ENCODE results near the gene UBE2E1.

Gene UBE2E1

DNA sequence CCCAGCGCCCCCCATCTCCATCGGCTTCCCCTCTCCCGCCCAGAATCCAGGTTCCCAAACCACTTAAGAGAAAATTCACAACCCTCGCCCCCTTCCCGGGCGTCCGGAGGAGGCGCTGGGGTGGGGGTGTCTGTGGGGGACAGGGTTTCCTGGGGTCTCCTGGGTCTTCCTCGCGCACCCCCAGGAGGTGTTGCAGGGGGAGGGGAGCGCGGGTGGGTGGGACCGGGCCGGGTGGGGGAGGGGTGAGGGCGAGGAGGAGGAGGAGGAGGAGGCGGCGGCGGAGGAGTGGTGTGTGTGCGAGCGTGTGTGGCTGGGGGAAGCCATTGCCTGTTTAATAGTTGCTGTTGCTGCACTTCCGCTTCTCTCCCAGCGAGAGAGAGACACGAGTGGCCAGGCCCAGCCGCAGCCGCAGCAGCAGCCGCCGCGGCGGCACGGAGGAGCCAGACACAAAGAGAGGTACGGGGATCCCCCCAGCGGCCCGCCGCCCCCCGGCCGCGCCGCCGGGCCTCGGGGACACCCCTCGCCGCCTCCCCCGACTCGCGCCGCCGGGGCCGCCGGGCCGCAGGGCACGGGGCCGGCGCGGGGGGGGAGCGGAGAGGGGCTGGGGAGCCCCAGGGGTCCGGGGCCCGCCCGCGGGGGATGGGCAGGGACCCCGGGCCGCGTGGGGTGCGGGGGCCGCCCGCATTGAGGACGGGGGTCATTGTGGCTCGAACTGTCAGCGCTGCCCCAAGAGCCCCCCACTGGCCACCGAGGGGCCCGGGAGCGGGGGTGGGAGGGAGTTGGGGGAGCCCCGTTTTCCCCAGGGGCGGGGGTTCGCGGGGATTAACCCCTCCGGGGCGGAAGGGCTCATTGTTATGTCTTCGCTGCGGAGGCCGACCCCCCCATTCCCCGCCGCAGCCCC, at the start of gene UBE2E1:
UBE2E1 (plus strand) TSS at position 323 of the 901 bp plus-strand sequence. CDS start 1,315 bp downstream, outside the sequence.
- DNase-seq = peak; percentile 20 to 62 (median 44)

DNA sequence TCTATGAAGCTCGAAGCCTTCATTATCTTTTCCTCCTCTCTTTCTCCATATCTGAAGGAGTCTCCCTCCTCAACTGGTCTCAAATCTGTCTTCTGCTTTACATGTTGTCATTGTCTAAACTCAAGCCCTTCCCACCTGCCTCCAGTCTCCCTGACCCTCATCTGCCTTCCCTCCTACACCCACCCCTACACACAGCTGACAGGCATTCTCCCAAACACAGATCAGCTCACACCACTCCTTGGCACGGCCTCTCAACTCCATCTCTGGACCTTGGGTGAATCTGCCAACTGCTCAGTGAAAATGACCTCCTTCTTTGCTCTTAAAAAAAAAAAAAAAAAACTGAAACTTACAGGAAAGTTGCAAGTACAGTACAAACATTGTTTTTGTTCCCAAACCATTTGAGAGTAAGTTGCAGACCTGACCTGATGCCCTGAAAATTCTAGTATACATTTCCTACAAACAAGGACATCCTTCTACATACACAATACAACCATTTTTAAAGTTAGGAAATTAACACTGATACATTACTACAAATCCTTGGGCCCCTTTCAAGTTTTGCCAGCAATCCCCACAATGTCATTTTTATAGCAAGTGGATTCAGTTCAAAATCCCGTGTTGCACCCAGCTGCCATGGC, 49.4 kb upstream of the UBE2E1 start:
- DNase-seq = no peak

GRCh38 chr3:23758253-23758838, 47.4 kb upstream of the UBE2E1 start:
- DNase-seq = no peak

DNA sequence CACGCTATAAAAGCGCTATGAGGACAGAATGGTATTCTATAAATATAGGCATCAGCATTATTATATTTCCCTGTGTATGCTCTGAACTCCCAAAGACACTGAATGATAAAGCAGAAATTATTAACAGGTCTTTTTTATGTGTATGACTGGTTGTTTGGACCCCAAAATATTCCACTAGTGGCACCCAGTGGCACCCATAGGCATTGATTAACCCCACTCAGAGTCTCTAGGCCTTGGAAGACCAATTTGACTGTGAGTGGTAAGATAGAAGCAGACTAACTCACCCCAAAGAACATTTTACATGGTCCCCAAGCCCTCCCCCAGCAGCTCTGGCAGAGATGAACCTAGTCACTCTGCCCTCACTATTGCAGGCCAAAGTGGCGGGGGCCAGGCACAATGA, 45.4 kb upstream of the UBE2E1 start:
- DNase-seq = no peak

- no peak for DNase-seq
Measured at GRCh38 chr3:23760871-23761373, 44.8 kb upstream of the UBE2E1 start.

- DNase-seq = no peak
Measured at GRCh38 chr3:23761440-23761896, 44.3 kb upstream of the UBE2E1 start.

DNA sequence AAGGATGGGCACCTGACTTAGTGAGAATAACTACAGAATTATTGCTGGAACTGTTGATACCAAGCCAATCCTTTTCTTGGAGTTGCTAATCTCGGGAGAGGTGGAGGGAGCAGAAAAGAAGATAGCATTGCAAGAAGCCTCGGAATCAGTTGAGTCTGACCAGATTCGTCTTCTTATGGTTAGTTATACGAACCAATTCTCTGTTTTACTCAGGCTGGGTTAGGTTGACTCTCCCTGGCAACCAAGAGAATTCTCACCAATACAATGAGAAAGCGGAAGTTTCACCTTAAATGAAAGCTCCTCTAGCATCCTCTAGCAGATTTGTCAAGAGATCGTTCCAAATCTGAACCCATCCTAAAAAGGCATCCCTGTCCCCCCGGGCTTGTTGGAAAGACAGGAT, 43.5 kb upstream of the UBE2E1 start:
- no peak for DNase-seq

- DNase-seq = no peak
Measured at GRCh38 chr3:23762759-23763477, 42.8 kb upstream of the UBE2E1 start.

DNA sequence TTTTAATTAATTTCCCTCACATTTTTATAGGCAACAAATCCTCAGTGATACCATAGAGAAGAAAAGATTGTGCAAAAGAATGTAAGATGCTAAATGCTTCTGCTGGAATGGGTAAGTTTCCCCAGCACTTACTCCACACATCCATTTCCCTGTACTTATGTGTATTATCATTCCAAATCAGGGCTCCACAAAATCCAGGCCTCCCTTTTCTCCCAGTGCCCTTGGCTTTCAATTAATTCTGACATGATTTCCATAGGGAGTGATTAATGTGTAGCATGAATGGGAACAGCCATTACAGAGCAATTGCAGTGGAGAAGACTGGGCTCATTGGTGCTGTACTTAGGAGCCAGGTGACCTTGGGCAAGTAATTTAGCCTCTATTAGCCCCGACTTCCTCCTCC, 41.3 kb upstream of the UBE2E1 start:
- no peak for DNase-seq

- no peak for DNase-seq
Measured at GRCh38 chr3:23767546-23767945, 38.2 kb upstream of the UBE2E1 start.

DNA sequence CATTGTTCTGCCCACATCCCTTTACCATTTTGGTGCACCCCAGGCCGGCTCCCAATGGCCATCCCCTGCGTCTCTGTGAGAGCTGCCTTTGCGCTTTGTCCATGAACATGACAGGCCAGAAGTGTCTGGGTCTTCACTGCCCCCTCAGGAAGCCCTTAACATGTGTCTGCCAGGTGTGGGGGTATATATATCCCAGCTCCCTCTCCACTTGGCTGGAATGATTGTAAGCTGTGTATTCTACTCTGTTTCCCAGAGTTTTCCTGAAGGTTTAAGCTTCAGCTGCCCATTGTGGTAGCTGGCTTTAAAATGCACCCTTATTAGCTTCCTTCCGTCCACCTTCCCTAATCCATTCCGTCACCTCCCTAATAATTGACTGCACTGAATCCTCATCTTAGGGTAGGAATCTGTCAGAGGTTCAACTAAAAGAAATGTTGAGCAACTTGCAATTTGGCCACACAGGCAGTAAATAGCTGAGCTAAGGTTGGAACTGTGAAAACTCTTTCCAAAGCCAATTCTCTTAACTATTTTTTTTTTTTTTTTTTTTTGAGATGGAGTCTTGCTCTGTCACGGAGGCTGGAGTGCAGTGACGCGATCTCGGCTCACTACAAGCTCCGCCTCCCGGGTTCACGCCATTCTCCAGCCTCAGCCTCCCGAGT, 30.4 kb upstream of the UBE2E1 start:
- DNase-seq = no peak

- no peak for DNase-seq
Measured at GRCh38 chr3:23776352-23776891, 29.3 kb upstream of the UBE2E1 start.

GRCh38 chr3:23778446-23778845, 27.3 kb upstream of the UBE2E1 start:
- DNase-seq = no peak

DNA sequence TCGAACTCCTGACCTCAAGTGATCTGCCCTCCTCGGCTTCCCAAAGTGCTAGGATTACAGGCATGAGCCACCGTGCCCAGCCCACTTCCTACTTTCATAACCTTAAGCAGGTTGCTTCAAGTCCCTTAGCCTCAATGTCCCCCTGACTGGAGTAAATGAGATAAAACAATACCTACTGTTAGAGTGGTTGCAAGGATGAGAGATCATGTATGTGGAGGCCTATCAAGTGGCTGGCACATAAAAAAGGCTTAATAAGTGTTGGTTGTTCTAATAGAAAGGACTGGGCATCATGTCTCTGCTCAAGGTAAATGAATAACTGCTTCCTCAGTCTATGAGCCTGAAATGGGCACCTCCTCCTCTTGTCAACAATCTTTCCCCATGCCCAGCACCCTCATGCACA, 25.9 kb upstream of the UBE2E1 start:
- no peak for DNase-seq

GRCh38 chr3:23781051-23781450, 24.7 kb upstream of the UBE2E1 start:
- no peak for DNase-seq

DNA sequence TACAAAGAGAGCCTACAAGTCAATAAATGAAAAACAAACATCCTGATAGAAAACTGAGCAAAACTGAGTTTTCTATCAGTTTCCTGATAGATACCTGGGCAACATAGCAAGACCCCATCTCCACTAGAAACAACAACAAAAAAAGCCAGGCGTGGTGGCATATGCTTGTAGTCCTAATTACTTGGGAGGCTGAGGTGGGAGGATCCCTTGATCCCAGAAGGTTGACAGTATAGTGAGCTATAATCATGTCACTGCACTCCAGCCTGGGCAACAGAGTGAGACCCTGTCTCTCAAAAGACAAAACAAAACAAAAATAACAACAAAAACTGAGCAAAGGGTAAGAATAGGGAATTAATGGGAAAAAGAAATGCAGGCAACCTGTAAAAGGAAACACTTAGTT, 23.9 kb upstream of the UBE2E1 start:
- DNase-seq = no peak

GRCh38 chr3:23785097-23785645, 20.6 kb upstream of the UBE2E1 start:
- DNase-seq = no peak

DNA sequence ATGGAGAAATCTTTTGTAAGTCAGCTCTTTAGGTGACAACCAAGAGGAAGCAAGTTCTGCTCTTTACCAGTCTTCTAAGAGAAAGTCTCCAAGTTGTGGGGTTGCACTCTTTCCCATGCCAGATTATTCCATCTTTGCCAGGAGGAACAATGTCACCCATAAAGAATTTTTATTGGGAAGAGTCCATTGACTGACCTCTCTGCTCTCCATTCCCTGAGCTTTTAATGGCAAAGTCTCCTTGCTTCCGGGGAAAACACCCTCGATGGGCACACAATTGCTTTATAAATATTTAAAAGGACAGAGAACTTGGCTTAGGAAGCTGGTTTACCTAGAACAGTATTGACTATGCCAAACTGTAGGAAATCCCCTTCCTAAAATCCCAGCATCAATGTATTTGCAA, 19.9 kb upstream of the UBE2E1 start:
- no peak for DNase-seq

DNA sequence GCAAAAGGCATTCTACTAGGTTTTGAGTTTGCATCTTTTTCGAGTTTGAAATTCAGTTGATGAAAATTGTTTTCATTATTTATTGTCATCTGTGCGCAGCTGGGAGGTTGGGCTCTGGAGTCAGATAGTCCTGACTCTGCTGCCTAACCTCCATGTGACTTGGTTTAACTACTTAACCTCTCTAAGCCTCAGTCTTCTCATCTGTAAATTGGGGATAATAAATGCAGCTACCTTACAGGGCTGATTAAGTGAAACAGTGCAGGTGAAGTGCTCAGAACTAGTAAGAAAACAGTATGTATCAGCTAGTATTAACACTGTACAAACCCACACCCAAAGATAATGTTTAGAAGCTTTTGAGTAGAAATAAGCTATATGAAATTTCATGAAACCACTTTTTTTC, 14.1 kb upstream of the UBE2E1 start:
- no peak for DNase-seq

DNA sequence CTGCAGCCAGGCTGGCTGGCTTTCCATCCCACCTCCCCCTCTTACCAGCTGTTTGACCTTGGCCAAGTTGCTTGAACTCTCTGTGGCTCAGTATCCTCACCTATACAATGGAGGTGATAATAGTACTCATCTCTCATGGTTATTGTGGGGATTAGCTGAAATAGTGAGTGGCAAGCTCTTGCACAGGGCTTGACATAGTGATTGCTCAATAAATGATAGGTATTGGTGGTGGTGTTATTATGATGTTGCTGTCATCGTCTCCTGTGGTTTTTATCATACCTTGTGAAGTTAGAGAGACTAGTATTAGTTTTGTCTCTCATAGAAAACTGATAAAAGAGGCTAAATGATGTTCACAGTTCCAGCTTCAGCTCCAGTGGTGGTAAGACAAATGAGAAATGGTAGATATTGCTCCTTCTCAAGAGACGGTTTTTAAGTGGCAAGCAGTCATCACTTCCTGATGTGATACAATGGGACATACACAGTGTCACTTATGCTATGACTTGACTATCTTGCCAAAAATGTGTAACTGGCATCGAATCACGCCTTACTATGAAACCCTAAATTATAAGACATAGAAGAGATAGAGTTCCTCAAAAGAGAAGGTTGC, 12.1 kb upstream of the UBE2E1 start:
- DNase-seq = no peak

DNA sequence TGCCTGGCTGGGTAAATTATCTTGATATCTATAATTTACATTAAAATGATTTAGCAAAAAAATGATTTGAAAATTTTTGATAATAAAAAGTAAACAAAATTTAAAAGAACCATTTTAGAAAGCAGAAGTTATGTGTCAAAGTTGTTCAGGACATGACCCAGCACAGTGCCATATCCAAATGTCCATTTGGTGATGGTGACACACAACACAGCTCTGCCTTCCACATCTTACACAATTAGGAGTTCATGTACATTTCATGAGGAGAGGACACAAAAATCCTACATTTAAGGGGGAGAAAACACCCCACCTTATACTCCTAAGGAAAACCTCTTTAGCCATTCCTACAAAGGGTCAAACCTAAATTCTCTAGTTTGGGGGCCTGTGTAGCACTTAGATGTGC, 10.7 kb upstream of the UBE2E1 start:
- DNase-seq = no peak
